Stimulated activated CD4-positive, alpha-beta T cell treated with anti-CD3 and anti-CD28 coated beads, Interleukin-4, amount 100 ng/mL, for 24 hours (primary cell): ENCODE data around the gene PCID2.
A peak's percentile ranks its signal among the peaks of the same experiment; 100 is the strongest.

Source experiments
- DNase-seq: peaks from one replicate; pipeline ENCODE4 v3.0.0-alpha.2; 2020

Gene PCID2

GRCh38 chr13:113148407-113148806, 60.1 kb downstream of the PCID2 start:
- DNase-seq, result no peak

- no peak for DNase-seq
These were observed 61.3 kb downstream of the PCID2 start for GRCh38 chr13:113147206-113147605.

GRCh38 chr13:113146750-113147149, 61.7 kb downstream of the PCID2 start:
- no peak for DNase-seq

- DNase-seq, result no peak
These were observed 62.4 kb downstream of the PCID2 start for GRCh38 chr13:113145911-113146598.

GRCh38 chr13:113145496-113145895, 63.0 kb downstream of the PCID2 start:
- DNase-seq, result peak; percentile 54

GRCh38 chr13:113144255-113144629, 64.2 kb downstream of the PCID2 start:
- no peak for DNase-seq

- no peak for DNase-seq
These were observed 64.8 kb downstream of the PCID2 start for GRCh38 chr13:113143466-113144254.

- no peak for DNase-seq
These were observed 65.6 kb downstream of the PCID2 start for GRCh38 chr13:113142876-113143275.

GRCh38 chr13:113141601-113141970, 66.9 kb downstream of the PCID2 start:
- DNase-seq, result no peak

GRCh38 chr13:113140677-113141600, 67.5 kb downstream of the PCID2 start:
- DNase-seq, result no peak

- no peak for DNase-seq
These were observed 68.9 kb downstream of the PCID2 start for GRCh38 chr13:113139577-113139976.

GRCh38 chr13:113138792-113139551, 69.5 kb downstream of the PCID2 start:
- DNase-seq, result no peak

GRCh38 chr13:113137691-113138298, 70.7 kb downstream of the PCID2 start:
- DNase-seq, result no peak

- no peak for DNase-seq
These were observed 73.1 kb downstream of the PCID2 start for GRCh38 chr13:113135281-113135760.

GRCh38 chr13:113129921-113130750, 78.3 kb downstream of the PCID2 start:
- peak; percentile 35 for DNase-seq

GRCh38 chr13:113129480-113129879, 79.0 kb downstream of the PCID2 start:
- DNase-seq, result no peak
